Measurements from ENCODE around the gene VSIR. TPM values are rescaled to one million over a fixed set of nuclear protein-coding genes. Genes with fewer than 3 reads are reported as not detected.
A peak's percentile ranks its signal among the peaks of the same experiment; 100 is the strongest.

Gene VSIR
- total RNA-seq, 4 donors from 2014 or later = 37.8 to 118 (median 90.3) TPM

GRCh38 chr10:71753091-71753959 is 20.0 kb downstream of the VSIR start:
- Histone ChIP-seq H3K27me3 (no peaks in the 10 kb centered on the region), H3K4me1 (peaks cover 54 to 80% (median 76%) of the 10 kb centered on the region in 4 donors), H3K9me3 (no peaks in the 10 kb centered on the region), H3K27ac (replicated peaks in 1 of 4) (peak overlapping the region; percentile 26 to 60 (median 50)), H3K36me3 (peaks cover 45 to 87% (median 82%) of the 10 kb centered on the region in 4 donors), H3K4me3 (no peak overlapping the region)
- intact Hi-C loops (cut with DNase I) = no loop called here
- TF ChIP-seq POLR2A (IDR thresholded peaks at IDR 0.05; ENCODE audit: low read depth) (no peak), CTCF (IDR thresholded peaks at IDR 0.05) (no peak), POLR2AphosphoS5 (IDR thresholded peaks at IDR 0.05) (no peak), EP300 (IDR thresholded peaks at IDR 0.05) (no peak)
- no peak for DNase-seq (ENCODE audit: extremely low spot score)
- 82% methylated on average over 14 of the region's 15 CpGs for WGBS

- intact Hi-C loops (cut with DNase I) = no loop called here
- peaks cover 55 to 84% (median 79%) of the 10 kb centered on the region in 4 donors for H3K4me1 ChIP-seq
- H3K4me3 ChIP-seq = no peak overlapping the region
- H3K27ac ChIP-seq (replicated peaks in 1 of 4) = peak overlapping the region in 3 of 4 donors; percentile 6 to 35 (median 28)
- H3K27me3 ChIP-seq = no peaks in the 10 kb centered on the region
- DNase-seq (ENCODE audit: extremely low spot score) = no peak
- WGBS = 85% methylated on average over 3 of the region's 8 CpGs
- TF ChIP-seq POLR2A (IDR thresholded peaks at IDR 0.05; ENCODE audit: low read depth) (no peak), EP300 (IDR thresholded peaks at IDR 0.05) (no peak), CTCF (IDR thresholded peaks at IDR 0.05) (no peak), POLR2AphosphoS5 (IDR thresholded peaks at IDR 0.05) (no peak)
- H3K9me3 ChIP-seq = no peaks in the 10 kb centered on the region
- peaks cover 40 to 80% (median 74%) of the 10 kb centered on the region in 4 donors for H3K36me3 ChIP-seq
Observed at GRCh38 chr10:71752391-71753090, 20.8 kb downstream of the VSIR start.

- H3K4me1 ChIP-seq = peaks cover 59 to 84% (median 79%) of the 10 kb centered on the region in 4 donors
- H3K4me3 ChIP-seq = no peak overlapping the region
- intact Hi-C loops (cut with DNase I) = no loop called here
- peak overlapping the region in 1 of 4 donors; percentile 31 for H3K27ac ChIP-seq (replicated peaks in 1 of 4)
- TF ChIP-seq CTCF (IDR thresholded peaks at IDR 0.05) (no peak), EP300 (IDR thresholded peaks at IDR 0.05) (no peak), POLR2AphosphoS5 (IDR thresholded peaks at IDR 0.05) (no peak), POLR2A (IDR thresholded peaks at IDR 0.05; ENCODE audit: low read depth) (no peak)
- no peaks in the 10 kb centered on the region for H3K27me3 ChIP-seq
- H3K9me3 ChIP-seq = no peaks in the 10 kb centered on the region
- peaks cover 39 to 72% (median 68%) of the 10 kb centered on the region in 4 donors for H3K36me3 ChIP-seq
- WGBS = 81% methylated on average over 13 of the region's 14 CpGs
- DNase-seq (ENCODE audit: extremely low spot score) = no peak
Observed at GRCh38 chr10:71751515-71752224, 21.6 kb downstream of the VSIR start.

GRCh38 chr10:71750986-71751385 is 22.3 kb downstream of the VSIR start:
- H3K36me3 ChIP-seq = peaks cover 37 to 66% (median 63%) of the 10 kb centered on the region in 4 donors
- no peaks in the 10 kb centered on the region for H3K27me3 ChIP-seq
- intact Hi-C loops (cut with DNase I) = no loop called here
- no peak for DNase-seq (ENCODE audit: extremely low spot score)
- H3K27ac ChIP-seq (replicated peaks in 1 of 4) = peak overlapping the region in 3 of 4 donors; percentile 29 to 76 (median 35)
- no peak overlapping the region for H3K4me3 ChIP-seq
- peaks cover 65 to 89% (median 85%) of the 10 kb centered on the region in 4 donors for H3K4me1 ChIP-seq
- no peaks in the 10 kb centered on the region for H3K9me3 ChIP-seq
- WGBS = 67% methylated on average over 4 of the region's 5 CpGs
- TF ChIP-seq CTCF (IDR thresholded peaks at IDR 0.05) (no peak), EP300 (IDR thresholded peaks at IDR 0.05) (no peak)
